HG03066 (cell line): ENCODE data around the gene VSTM4.

Source experiments
- ATAC-seq: cut with Tn5 transposase; IDR thresholded peaks from one replicate; pipeline ENCODE4 v1.9.1; 2021; ENCODE audit warnings: low read depth; ENCODE audit not compliant: unreplicated experiment

Gene VSTM4

GRCh38 chr10:49115015-49115795 is at the start of gene VSTM4:
Gene VSTM4 (minus strand): TSS chr10:49115522. CDS start chr10:49115485, 37 bp downstream.
- ATAC-seq = no peak

- ATAC-seq = peak; percentile 78
Observed at GRCh38 chr10:49164559-49165188, 49.4 kb upstream of the VSTM4 start.

GRCh38 chr10:49163741-49164140 is 48.4 kb upstream of the VSTM4 start:
- ATAC-seq = no peak

GRCh38 chr10:49162761-49163310 is 47.5 kb upstream of the VSTM4 start:
- ATAC-seq = no peak

- ATAC-seq = no peak
Observed at GRCh38 chr10:49162063-49162462, 46.7 kb upstream of the VSTM4 start.

- no peak for ATAC-seq
Observed at GRCh38 chr10:49161411-49161997, 46.2 kb upstream of the VSTM4 start.

- no peak for ATAC-seq
Observed at GRCh38 chr10:49160814-49161213, 45.5 kb upstream of the VSTM4 start.

- no peak for ATAC-seq
Observed at GRCh38 chr10:49160110-49160509, 44.8 kb upstream of the VSTM4 start.

- no peak for ATAC-seq
Observed at GRCh38 chr10:49158915-49159314, 43.6 kb upstream of the VSTM4 start.

GRCh38 chr10:49158404-49158803 is 43.1 kb upstream of the VSTM4 start:
- ATAC-seq = no peak

GRCh38 chr10:49157229-49157628 is 41.9 kb upstream of the VSTM4 start:
- ATAC-seq = no peak

GRCh38 chr10:49154641-49155040 is 39.3 kb upstream of the VSTM4 start:
- no peak for ATAC-seq

GRCh38 chr10:49153971-49154370 is 38.6 kb upstream of the VSTM4 start:
- ATAC-seq = no peak

GRCh38 chr10:49153115-49153514 is 37.8 kb upstream of the VSTM4 start:
- ATAC-seq = no peak

- no peak for ATAC-seq
Observed at GRCh38 chr10:49152663-49153062, 37.3 kb upstream of the VSTM4 start.

GRCh38 chr10:49152037-49152436 is 36.7 kb upstream of the VSTM4 start:
- no peak for ATAC-seq

GRCh38 chr10:49151481-49151880 is 36.2 kb upstream of the VSTM4 start:
- no peak for ATAC-seq

GRCh38 chr10:49151025-49151445 is 35.7 kb upstream of the VSTM4 start:
- ATAC-seq = no peak

GRCh38 chr10:49150426-49150825 is 35.1 kb upstream of the VSTM4 start:
- ATAC-seq = no peak

GRCh38 chr10:49149881-49150280 is 34.6 kb upstream of the VSTM4 start:
- ATAC-seq = no peak

- ATAC-seq = no peak
Observed at GRCh38 chr10:49144058-49144720, 28.9 kb upstream of the VSTM4 start.
